ENCODE data around the gene KDM3B.

The KDM3B gene

GRCh38 chr5:138391859-138392386 is 39.4 kb downstream of the KDM3B start:
- DNase-seq = no peak

GRCh38 chr5:138402640-138403039 is 50.2 kb downstream of the KDM3B start:
- no peak for DNase-seq

GRCh38 chr5:138408023-138408422 is 55.5 kb downstream of the KDM3B start:
- DNase-seq = no peak

- peak; percentile 23 for DNase-seq
Observed at GRCh38 chr5:138410996-138411640, 58.6 kb downstream of the KDM3B start.

- DNase-seq = no peak
Observed at GRCh38 chr5:138418444-138418843, 66.0 kb downstream of the KDM3B start.

- no peak for DNase-seq
Observed at GRCh38 chr5:138425079-138425478, 72.6 kb downstream of the KDM3B start.

GRCh38 chr5:138435943-138436342 is 83.5 kb downstream of the KDM3B start:
- no peak for DNase-seq

GRCh38 chr5:138438003-138438723 is 85.7 kb downstream of the KDM3B start:
- DNase-seq = no peak

GRCh38 chr5:138438724-138439476 is 86.4 kb downstream of the KDM3B start, which contains the start of gene REEP2:
Gene REEP2 (plus strand): TSS chr5:138439057. CDS start chr5:138439209, 152 bp downstream.
- DNase-seq = peak; percentile 68

GRCh38 chr5:138439477-138440158 is 87.1 kb downstream of the KDM3B start:
- no peak for DNase-seq

GRCh38 chr5:138440159-138441073 is 87.9 kb downstream of the KDM3B start:
- DNase-seq = no peak

GRCh38 chr5:138441221-138441620 is 88.7 kb downstream of the KDM3B start:
- no peak for DNase-seq

- DNase-seq = no peak
Observed at GRCh38 chr5:138444078-138444773, 91.7 kb downstream of the KDM3B start.

GRCh38 chr5:138444774-138445546 is 92.5 kb downstream of the KDM3B start:
- no peak for DNase-seq

- DNase-seq = no peak
Observed at GRCh38 chr5:138445547-138446271, 93.2 kb downstream of the KDM3B start.

- no peak for DNase-seq
Observed at GRCh38 chr5:138448070-138448469, 95.6 kb downstream of the KDM3B start.

- DNase-seq = no peak
Observed at GRCh38 chr5:138448481-138449398, 96.3 kb downstream of the KDM3B start.

- peak; percentile 78 for DNase-seq
Observed at GRCh38 chr5:138449501-138450239, 97.2 kb downstream of the KDM3B start.
